NCI-H2196 (cell line): Measurements from ENCODE around the gene SLF2.

Experiments used
- DNase-seq: peaks from one replicate; lab custom pipeline; 2025; ENCODE audit not compliant: unreplicated experiment; lab: John Stamatoyannopoulos, UW

The SLF2 gene

DNA sequence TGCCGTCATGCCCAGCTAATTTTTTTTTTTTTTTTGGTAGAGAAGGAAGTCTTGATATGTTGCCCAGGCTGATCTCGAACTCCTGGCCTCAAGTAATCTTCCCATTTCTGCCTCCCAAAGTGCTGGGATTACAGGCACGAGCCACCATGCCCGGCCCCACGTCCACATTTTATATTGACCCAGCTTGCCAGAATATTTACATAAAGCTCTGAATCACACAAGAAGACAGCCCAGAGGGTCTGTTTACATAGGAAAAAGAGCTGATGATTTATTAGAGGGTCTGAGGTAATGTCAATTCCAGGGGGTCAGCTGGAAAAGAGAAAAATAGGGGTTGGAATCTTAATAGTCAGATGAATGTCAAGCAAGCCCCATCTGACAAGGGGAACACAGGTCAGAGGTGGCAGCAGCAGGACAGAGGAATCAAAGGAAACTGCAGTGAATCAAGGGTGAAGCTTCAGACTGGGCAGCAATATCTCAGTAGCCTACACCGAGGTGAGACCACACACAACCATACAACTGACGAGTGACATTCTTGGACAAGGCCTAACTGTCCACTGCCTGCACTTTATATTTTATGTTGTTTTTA lies 15.8 kb upstream of the SLF2 start:
- no peak for DNase-seq

DNA sequence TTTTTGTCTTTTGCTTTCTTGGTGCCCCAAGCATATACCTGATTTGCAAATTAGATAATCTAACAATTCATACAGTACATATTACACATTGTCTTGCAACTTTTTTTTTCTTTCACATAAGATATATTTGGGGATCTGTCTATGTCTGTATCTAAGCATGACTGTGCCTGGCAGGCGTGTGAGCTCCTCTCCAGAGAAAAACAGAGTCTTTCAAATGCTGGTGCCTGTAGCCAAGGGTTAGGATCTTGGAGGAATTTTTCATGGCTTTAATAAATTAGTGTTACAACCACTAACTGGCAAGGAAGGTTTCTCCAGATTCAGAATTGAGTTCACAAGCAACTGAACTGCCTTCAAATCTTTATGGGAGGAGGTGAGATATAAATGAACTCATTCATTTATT lies 14.8 kb upstream of the SLF2 start:
- DNase-seq, result no peak

DNA sequence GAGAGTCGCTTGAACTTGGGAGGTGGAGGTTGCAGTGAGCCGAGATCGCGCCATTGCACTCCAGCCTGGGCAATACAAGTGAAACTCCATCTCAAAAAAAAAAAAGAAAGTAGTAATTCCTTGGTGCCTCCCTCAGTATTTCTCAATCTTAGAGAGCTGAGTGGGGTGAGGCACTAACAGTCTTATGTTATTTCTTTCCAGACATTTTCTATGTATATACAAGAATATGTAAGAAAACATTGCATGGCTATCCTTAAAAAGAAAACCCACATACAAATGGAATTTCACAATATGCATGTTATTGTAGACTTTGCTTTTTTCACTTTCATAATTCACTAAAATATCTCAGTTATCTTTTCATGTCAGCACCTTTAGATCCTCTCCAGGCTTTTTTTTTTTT lies 13.6 kb upstream of the SLF2 start:
- no peak for DNase-seq

GRCh38 chr10:100901051-100901450 lies 11.7 kb upstream of the SLF2 start:
- no peak for DNase-seq

DNA sequence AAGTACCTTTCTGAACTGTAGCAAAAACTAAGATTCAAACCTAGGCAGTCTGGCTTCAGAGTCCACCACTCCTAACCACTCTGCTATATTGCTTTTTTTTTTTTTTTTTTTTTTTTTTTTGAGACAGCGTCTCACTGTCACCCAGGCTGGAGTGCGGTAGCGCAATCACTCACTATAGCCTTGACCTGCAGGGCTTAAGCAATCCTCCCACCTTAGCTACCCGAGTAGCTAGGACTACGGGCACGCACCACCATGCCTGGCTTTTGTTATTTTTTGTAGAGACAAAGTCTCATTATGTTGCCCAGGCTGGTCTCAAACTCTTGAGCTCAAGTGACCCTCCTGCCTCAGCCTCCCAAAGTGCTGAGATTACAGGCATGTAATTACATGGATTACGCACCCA lies 10.1 kb upstream of the SLF2 start:
- no peak for DNase-seq

GRCh38 chr10:100904917-100905316 lies 7.8 kb upstream of the SLF2 start:
- no peak for DNase-seq

DNA sequence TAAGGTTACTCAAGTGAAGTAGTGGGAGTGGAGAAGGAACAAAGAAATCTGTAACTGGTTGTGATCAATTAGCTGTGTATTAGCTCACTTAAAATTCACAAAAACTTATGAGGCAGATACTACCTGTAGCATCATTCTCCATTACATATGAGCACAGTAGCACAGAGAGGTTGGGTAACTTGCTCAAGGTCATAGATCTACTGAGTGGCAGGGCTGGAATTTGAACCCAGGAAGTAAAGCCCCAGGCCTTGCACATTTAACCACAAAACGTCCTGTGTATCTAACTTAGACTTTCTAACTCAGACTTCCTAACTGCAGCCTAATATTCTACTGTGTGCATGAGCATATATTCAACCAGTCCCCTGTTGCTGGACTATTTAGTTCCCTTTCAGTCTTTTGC lies 5.6 kb upstream of the SLF2 start:
- no peak for DNase-seq

GRCh38 chr10:100907773-100908363 lies 4.9 kb upstream of the SLF2 start:
- no peak for DNase-seq

GRCh38 chr10:100908378-100908777 lies 4.4 kb upstream of the SLF2 start:
- no peak for DNase-seq

DNA sequence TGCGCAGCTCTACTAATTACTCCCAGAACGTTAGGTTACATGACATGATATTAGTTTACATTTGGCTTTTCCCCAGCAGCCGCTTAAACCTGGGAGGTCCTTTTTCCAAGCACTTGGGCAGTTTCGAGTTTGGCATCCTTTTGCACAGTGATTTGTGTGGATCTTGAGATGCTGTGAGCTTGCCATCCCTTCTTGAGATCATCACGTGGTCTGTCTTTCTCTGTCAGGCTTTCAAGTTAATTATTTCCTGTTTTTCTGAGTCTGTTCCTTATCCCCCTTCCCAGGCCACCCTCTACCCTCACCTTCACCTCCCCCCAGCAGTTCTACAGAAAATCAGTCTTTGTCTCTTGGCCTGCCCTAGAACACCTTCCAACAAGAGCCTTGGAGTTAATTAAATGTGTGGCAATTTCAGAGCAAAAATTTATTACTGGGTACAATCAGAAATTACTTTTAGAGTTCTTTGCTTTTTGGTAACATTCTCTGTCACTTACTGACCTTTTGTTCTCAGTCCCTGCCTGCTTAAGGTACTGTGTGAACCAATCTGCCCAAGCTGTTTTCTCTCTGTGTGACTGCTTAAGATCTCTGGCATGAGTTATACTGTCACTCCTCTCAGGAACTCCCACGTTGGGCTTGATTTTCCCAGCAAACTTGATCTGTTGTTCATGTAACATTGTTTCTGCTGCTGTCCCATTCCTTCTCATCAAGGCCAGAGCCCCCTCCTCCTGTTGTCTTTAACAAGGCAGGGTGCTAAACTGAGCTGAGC lies 3.1 kb upstream of the SLF2 start:
- no peak for DNase-seq

GRCh38 chr10:100911472-100911871 lies 1.3 kb upstream of the SLF2 start:
- no peak for DNase-seq

DNA sequence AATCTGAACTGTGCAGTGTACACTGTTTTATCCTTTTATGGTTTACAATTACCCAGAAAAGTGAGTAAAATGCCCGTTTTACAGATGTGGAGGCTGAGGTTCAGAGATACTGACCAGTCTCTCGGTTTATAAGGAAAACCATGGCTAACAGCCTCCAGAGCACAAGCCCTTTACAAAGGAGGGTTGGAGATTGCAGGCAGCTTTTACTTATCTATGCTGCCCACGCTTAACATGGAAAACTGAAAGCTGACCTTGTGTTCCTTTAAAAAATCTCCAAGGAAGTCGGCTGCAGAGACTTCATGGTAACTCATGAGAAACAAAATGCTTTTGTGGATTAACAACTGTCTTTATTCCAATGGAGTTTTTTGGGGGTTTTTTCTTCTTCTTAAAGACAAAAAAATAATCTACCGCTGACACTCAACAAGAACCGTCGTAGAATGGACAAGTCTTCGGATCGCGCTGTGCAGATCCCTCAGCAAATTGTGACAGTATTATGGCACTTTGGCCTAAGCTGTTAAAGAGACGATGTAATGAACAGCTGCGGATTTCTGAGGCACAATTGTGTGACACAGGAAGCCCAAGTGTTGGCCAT lies 654 bp upstream of the SLF2 start:
- no peak for DNase-seq

DNA sequence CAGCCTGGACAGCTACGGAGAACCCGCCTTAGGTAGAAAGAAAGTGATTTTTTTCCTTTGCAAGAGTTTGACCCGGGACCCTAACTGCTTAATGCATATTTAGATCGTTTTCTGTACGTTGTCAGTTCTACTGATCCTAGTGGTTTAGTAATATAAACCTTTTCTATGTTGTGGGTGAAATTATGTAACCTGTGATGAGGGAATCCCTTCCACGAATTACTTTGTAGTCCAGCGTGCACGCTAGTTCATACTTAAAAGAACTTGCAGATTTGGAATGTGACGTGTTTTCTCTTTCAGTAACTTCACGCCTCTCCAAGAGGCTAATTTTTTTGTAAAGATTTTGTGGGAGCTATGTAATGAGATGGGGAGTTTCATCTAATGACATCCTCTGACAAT lies 705 bp downstream of the SLF2 start:
- DNase-seq, result no peak

- DNase-seq, result no peak
Observed at GRCh38 chr10:100917071-100917470, 4.3 kb downstream of the SLF2 start.

GRCh38 chr10:100923580-100923979 lies 10.8 kb downstream of the SLF2 start:
- no peak for DNase-seq

DNA sequence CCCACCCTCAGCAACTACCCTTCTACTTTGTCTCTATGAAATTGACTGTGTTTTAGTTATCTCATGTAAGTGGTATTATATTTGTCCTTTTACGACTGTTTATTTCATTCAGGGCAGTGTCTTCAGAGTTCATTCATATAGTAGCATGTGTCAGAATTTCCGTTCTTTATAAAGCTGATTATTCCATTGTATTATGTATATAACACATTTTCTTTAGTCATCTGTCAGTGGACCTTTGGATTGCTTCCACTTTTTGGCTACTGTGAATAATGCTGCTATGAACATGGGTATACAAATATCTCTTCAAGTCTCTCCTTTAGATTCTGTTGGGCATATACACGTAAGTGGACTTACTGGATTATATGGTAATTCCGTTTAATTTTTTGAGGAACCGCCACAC lies 14.5 kb downstream of the SLF2 start:
- no peak for DNase-seq

- DNase-seq, result no peak
Observed at GRCh38 chr10:100928039-100928438, 15.3 kb downstream of the SLF2 start.

DNA sequence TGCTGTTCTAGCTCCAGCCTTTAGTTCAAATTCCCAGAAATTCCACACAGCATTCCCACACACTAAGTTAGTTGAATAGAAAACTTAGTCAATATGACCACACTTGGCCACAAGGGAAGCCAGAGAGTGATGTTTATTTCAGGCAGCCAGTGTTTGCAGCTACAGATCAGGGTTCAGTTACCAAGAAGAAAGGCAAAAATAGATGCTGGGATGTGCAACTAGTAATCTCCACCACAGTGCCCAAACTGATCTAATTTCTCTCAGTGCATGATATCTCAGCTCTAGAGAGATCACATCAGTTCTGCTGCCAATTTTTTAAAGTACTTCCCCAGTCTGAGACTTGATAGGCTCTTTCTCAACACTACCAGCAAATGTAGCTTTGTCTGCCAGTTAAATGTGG lies 17.6 kb downstream of the SLF2 start:
- DNase-seq, result no peak

GRCh38 chr10:100934084-100934659 lies 21.4 kb downstream of the SLF2 start:
- DNase-seq, result no peak

- no peak for DNase-seq
Observed at GRCh38 chr10:100939763-100940344, 27.1 kb downstream of the SLF2 start.

DNA sequence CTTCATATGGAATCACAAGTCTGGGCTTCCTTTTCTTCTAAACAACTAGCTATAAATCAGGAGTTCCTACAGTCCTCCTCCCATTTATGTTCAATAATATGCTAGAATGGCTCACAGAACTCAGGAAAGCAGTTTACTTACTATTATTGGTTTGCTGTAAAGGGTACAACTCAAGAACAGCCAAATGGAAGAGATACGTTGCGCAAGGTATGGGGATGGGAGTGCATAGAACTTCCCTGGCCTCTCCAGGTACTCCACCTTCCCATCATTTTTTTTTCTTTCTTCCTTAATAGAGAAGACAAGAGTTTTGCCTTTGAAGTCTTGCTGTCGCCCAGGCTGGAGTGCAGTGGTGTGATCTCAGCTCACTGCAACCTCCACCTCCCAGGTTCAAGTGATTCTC lies 29.5 kb downstream of the SLF2 start:
- no peak for DNase-seq

DNA sequence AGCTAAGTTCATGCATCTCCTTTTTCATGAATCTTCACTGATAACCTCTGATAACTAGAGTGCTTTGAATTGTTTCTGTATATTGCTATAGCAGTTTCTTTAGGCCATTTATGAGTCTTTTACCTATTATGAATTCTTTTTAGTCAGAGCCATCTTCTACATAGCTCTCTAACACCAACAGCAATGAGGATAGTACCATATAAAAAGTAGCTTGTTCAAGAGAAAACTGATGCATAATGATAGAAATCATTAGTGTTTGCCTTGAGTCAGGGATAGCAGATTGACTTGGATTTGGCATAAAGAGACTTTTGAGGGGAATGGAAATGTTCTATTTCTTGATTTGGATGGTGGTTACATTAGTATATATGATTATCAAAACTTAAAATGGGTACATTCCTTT lies 30.7 kb downstream of the SLF2 start:
- DNase-seq, result no peak
